Activated T-helper 2 cell treated with anti-CD3 and anti-CD28 coated beads, Interferon-gamma antibody, Interleukin-2, Interleukin-4, amounts not matched to agents 10 μg/mL and 5 μg/mL and 100 μg/mL, durations not matched to agents 14 hours and 24 hours and 36 hours (primary cell): ENCODE results near the gene TMEM94. TPM values are rescaled to one million over a fixed set of nuclear protein-coding genes. Genes with fewer than 3 reads are reported as not detected.

Experiments
- DNase-seq: peaks from one replicate; pipeline ENCODE4 v3.0.0; 2021; ENCODE audit warnings: low spot score
- H3K27ac Mint-ChIP-seq: one replicate; pipeline ENCODE4 v1.8.0; 2021; ENCODE audit warnings: mixed read lengths
- H3K27me3 Mint-ChIP-seq: one replicate; pipeline ENCODE4 v1.8.0; 2021; ENCODE audit warnings: low read depth, mixed read lengths
- H3K36me3 Mint-ChIP-seq: one replicate; pipeline ENCODE4 v1.8.0; 2021; ENCODE audit warnings: low read depth, mixed read lengths
- H3K4me1 Mint-ChIP-seq: one replicate; pipeline ENCODE4 v1.8.0; 2021; ENCODE audit warnings: low read depth, mixed read lengths
- H3K4me3 Mint-ChIP-seq: one replicate; pipeline ENCODE4 v1.8.0; 2021; ENCODE audit warnings: low read depth, mild to moderate bottlenecking, moderate library complexity, mixed read lengths
- H3K9me3 Mint-ChIP-seq: one replicate; pipeline ENCODE4 v1.8.0; 2021; ENCODE audit warnings: mixed read lengths
- intact Hi-C: fragments of 100-400 bp; cut with micrococcal nuclease; formaldehyde crosslinking; loops from one replicate; pipeline ENCODE4 v1.15.1; 2023
- total RNA-seq: library from RNA; stranded (reverse); gene quantifications from 2 replicates; pipeline ENCODE4 v1.2.3, GENCODE V29; 2022

Gene TMEM94
- total RNA-seq, 1 donor from 2014 or later, result 71.1 TPM

- H3K27me3 Mint-ChIP-seq, result no peaks in the 10 kb centered on the region
- no peaks in the 10 kb centered on the region for H3K36me3 Mint-ChIP-seq
- no peak overlapping the region for H3K27ac Mint-ChIP-seq
These were observed 49.7 kb downstream of the TMEM94 start for GRCh38 chr17:75506134-75506533.

GRCh38 chr17:75506888-75507287 is 50.5 kb downstream of the TMEM94 start:
- Mint-ChIP-seq H3K27me3 (no peaks in the 10 kb centered on the region), H3K4me1 (no peaks in the 10 kb centered on the region), H3K36me3 (no peaks in the 10 kb centered on the region), H3K27ac (no peak overlapping the region), H3K4me3 (no peak overlapping the region), H3K9me3 (no peaks in the 10 kb centered on the region)
- DNase-seq, result no peak
- intact Hi-C loops, result no loop called here

More at GRCh38 chr17:75506134-75506533, 49.7 kb downstream of the TMEM94 start:
- intact Hi-C loops, result no loop called here
- H3K9me3 Mint-ChIP-seq, result no peaks in the 10 kb centered on the region
- no peaks in the 10 kb centered on the region for H3K4me1 Mint-ChIP-seq
- DNase-seq, result no peak
- H3K4me3 Mint-ChIP-seq, result no peak overlapping the region

- Mint-ChIP-seq H3K27ac (no peak overlapping the region), H3K36me3 (no peaks in the 10 kb centered on the region), H3K4me3 (no peak overlapping the region), H3K27me3 (no peaks in the 10 kb centered on the region), H3K9me3 (no peaks in the 10 kb centered on the region), H3K4me1 (no peaks in the 10 kb centered on the region)
- DNase-seq, result no peak
- intact Hi-C loops, result no loop called here
These were observed 51.6 kb downstream of the TMEM94 start for GRCh38 chr17:75507733-75508719.

GRCh38 chr17:75508931-75509361 is 52.5 kb downstream of the TMEM94 start:
- intact Hi-C loops, result no loop called here
- no peaks in the 10 kb centered on the region for H3K4me1 Mint-ChIP-seq
- no peaks in the 10 kb centered on the region for H3K9me3 Mint-ChIP-seq
- DNase-seq, result no peak
- H3K27ac Mint-ChIP-seq, result no peak overlapping the region
- H3K4me3 Mint-ChIP-seq, result no peak overlapping the region
- no peaks in the 10 kb centered on the region for H3K36me3 Mint-ChIP-seq
- peaks cover 5% of the 10 kb centered on the region for H3K27me3 Mint-ChIP-seq

- Mint-ChIP-seq H3K4me1 (no peaks in the 10 kb centered on the region), H3K9me3 (no peaks in the 10 kb centered on the region), H3K36me3 (no peaks in the 10 kb centered on the region), H3K27me3 (peaks cover 5% of the 10 kb centered on the region), H3K4me3 (no peak overlapping the region), H3K27ac (no peak overlapping the region)
- intact Hi-C loops, result loop anchor here (10.0 kb wide), 1 partner anchor 215 kb away; no protein-coding TSS in a partner anchor
- DNase-seq, result no peak
These were observed 53.3 kb downstream of the TMEM94 start for GRCh38 chr17:75509528-75510258.

- intact Hi-C loops, result loop anchor here (10.0 kb wide), 1 partner anchor 216 kb away; no protein-coding TSS in a partner anchor
- H3K36me3 Mint-ChIP-seq, result no peaks in the 10 kb centered on the region
- H3K9me3 Mint-ChIP-seq, result no peaks in the 10 kb centered on the region
- no peaks in the 10 kb centered on the region for H3K4me1 Mint-ChIP-seq
- no peak overlapping the region for H3K4me3 Mint-ChIP-seq
- H3K27me3 Mint-ChIP-seq, result peaks cover 5% of the 10 kb centered on the region
- DNase-seq, result no peak
- H3K27ac Mint-ChIP-seq, result no peak overlapping the region
These were observed 54.8 kb downstream of the TMEM94 start for GRCh38 chr17:75511270-75511609.

GRCh38 chr17:75511610-75512575 is 55.5 kb downstream of the TMEM94 start:
- no peaks in the 10 kb centered on the region for H3K36me3 Mint-ChIP-seq
- H3K4me1 Mint-ChIP-seq, result no peaks in the 10 kb centered on the region
- intact Hi-C loops, result loop anchor here (10.0 kb wide), 1 partner anchor 217 kb away; no protein-coding TSS in a partner anchor
- no peak overlapping the region for H3K4me3 Mint-ChIP-seq
- no peak overlapping the region for H3K27ac Mint-ChIP-seq
- H3K9me3 Mint-ChIP-seq, result no peaks in the 10 kb centered on the region
- H3K27me3 Mint-ChIP-seq, result peaks cover 5% of the 10 kb centered on the region
- no peak for DNase-seq

- H3K4me1 Mint-ChIP-seq, result peaks cover 11% of the 10 kb centered on the region
- intact Hi-C loops, result loop anchor here (10.0 kb wide), 1 partner anchor 218 kb away; no protein-coding TSS in a partner anchor
- no peak overlapping the region for H3K4me3 Mint-ChIP-seq
- H3K27ac Mint-ChIP-seq, result no peak overlapping the region
- no peaks in the 10 kb centered on the region for H3K9me3 Mint-ChIP-seq
- peaks cover 5% of the 10 kb centered on the region for H3K27me3 Mint-ChIP-seq
- peaks cover 6% of the 10 kb centered on the region for H3K36me3 Mint-ChIP-seq
- no peak for DNase-seq
These were observed 56.6 kb downstream of the TMEM94 start for GRCh38 chr17:75512926-75513640.

GRCh38 chr17:75513641-75514000 is 57.2 kb downstream of the TMEM94 start:
- DNase-seq, result no peak
- Mint-ChIP-seq H3K27ac (no peak overlapping the region), H3K4me3 (no peak overlapping the region), H3K36me3 (peaks cover 12% of the 10 kb centered on the region), H3K4me1 (peaks cover 16% of the 10 kb centered on the region), H3K27me3 (peaks cover 5% of the 10 kb centered on the region), H3K9me3 (no peaks in the 10 kb centered on the region)
- intact Hi-C loops, result loop anchor here (10.0 kb wide), 1 partner anchor 219 kb away; no protein-coding TSS in a partner anchor

- Mint-ChIP-seq H3K9me3 (no peaks in the 10 kb centered on the region), H3K4me3 (peak overlapping the region; percentile 28), H3K27me3 (peaks cover 5% of the 10 kb centered on the region), H3K27ac (no peak overlapping the region), H3K4me1 (peaks cover 21% of the 10 kb centered on the region), H3K36me3 (peaks cover 19% of the 10 kb centered on the region)
- intact Hi-C loops, result loop anchor here (2.0 to 10.0 kb wide), 2 partner anchors 88 to 220 kb away; no protein-coding TSS in a partner anchor
- no peak for DNase-seq
These were observed 58.0 kb downstream of the TMEM94 start for GRCh38 chr17:75514299-75514918.

GRCh38 chr17:75514919-75515495 is 58.6 kb downstream of the TMEM94 start:
- no peak overlapping the region for H3K27ac Mint-ChIP-seq
- intact Hi-C loops, result loop anchor here (2.0 to 10.0 kb wide), 5 partner anchors 58 to 243 kb away; partner anchors contain the start of genes MIF4GD, RECQL5, SAP30BP and TMEM94
- H3K4me1 Mint-ChIP-seq, result peaks cover 23% of the 10 kb centered on the region
- DNase-seq, result no peak
- H3K9me3 Mint-ChIP-seq, result no peaks in the 10 kb centered on the region
- H3K36me3 Mint-ChIP-seq, result peaks cover 24% of the 10 kb centered on the region
- peak overlapping the region; percentile 28 for H3K4me3 Mint-ChIP-seq
- H3K27me3 Mint-ChIP-seq, result peaks cover 5% of the 10 kb centered on the region
